OCI-LY1 (cell line): ENCODE data around the gene FOXC1.

ENCODE experiments used
- EZH2 ChIP-seq: fragments of 200-600 bp; sonication (generic), shearing (Covaris generic); IDR thresholded peaks from 2 replicates; pipeline ENCODE4 v1.8.0; 2017; ENCODE audit warnings: borderline replicate concordance, mixed run types, mild to moderate bottlenecking, antibody characterized with exemption, low read length, moderate library complexity, mixed read lengths
- TF ChIP-seq, protein P1 (sequence below): fragments of 200-600 bp; sonication (generic), shearing (Covaris generic); IDR thresholded peaks from 2 replicates; pipeline ENCODE4 v1.5.1; 2017; ENCODE audit warnings: mild to moderate bottlenecking, antibody characterized with exemption, low read length, moderate library complexity, mixed read lengths

DNA sequence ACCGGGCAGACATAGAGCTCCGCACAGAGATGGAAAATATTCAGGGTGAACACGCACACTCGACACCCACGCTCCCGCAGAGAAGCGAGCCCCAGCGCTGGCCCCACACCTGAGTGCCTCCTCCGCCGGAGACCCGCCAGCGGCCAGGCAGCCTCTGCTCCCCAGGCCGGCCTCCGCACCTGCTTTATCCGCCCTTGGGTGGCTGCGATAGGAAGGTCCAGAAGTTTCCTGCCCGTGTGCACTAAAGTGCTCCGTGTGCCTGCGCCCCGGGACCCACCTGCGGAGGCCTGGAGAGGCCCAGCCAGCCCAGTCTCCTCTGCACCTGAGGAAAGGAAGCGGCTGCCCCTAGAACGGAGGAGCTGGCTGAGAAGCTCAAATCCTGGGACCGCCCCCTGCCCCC lies 10.8 kb upstream of the FOXC1 start:
- TF ChIP-seq, protein P1, sequence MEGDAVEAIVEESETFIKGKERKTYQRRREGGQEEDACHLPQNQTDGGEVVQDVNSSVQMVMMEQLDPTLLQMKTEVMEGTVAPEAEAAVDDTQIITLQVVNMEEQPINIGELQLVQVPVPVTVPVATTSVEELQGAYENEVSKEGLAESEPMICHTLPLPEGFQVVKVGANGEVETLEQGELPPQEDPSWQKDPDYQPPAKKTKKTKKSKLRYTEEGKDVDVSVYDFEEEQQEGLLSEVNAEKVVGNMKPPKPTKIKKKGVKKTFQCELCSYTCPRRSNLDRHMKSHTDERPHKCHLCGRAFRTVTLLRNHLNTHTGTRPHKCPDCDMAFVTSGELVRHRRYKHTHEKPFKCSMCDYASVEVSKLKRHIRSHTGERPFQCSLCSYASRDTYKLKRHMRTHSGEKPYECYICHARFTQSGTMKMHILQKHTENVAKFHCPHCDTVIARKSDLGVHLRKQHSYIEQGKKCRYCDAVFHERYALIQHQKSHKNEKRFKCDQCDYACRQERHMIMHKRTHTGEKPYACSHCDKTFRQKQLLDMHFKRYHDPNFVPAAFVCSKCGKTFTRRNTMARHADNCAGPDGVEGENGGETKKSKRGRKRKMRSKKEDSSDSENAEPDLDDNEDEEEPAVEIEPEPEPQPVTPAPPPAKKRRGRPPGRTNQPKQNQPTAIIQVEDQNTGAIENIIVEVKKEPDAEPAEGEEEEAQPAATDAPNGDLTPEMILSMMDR = no peak
- TF ChIP-seq EZH2 = no peak
